Vagina (tissue), 2 donors: Measurements from ENCODE around the gene CCDC190. TPM values are rescaled to one million over a fixed set of nuclear protein-coding genes. Genes with fewer than 3 reads are reported as not detected.

Experiments used
- DNase-seq, 2 donors: peaks; one replicate each; pipeline ENCODE4 v3.0.0-alpha.2; 2017; ENCODE audit errors: extremely low spot score in 2 of 2
- H3K27ac ChIP-seq: fragments of 200-600 bp; sonication (generic); one replicate; pipeline ENCODE4 v1.5.1; 2019
- H3K27me3 ChIP-seq: fragments of 200-600 bp; sonication (generic); one replicate; pipeline ENCODE4 v1.5.1; 2019
- H3K36me3 ChIP-seq, 2 donors: fragments of 200-600 bp; sonication (generic); one replicate each; pipeline ENCODE4 v1.5.1; 2017 to 2019
- H3K4me1 ChIP-seq: fragments of 200-600 bp; sonication (generic); one replicate; pipeline ENCODE4 v1.5.1; 2019
- H3K4me3 ChIP-seq, 2 donors: fragments of 200-600 bp; sonication (generic); 1 replicate in 1 of 2; 2 replicates in 1 of 2; pipeline ENCODE4 v1.5.1; 2016 to 2019
- H3K9me3 ChIP-seq: fragments of 200-600 bp; sonication (generic); one replicate; pipeline ENCODE4 v1.5.1; 2019
- CTCF ChIP-seq, 3 experiments: fragments of 450-650 bp in 2 of 3; fragments of 200-600 bp in 1 of 3; sonication (generic) in 1 of 3; IDR thresholded peaks; one replicate each; pipeline ENCODE4 v1.5.1; 2017 to 2019; ENCODE audit warnings: antibody characterized with exemption in 3 of 3, mild to moderate bottlenecking in 2 of 3, moderate library complexity in 2 of 3
- POLR2A ChIP-seq, 2 donors: fragments of 450-650 bp; IDR thresholded peaks; one replicate each; pipeline ENCODE4 v1.6.1; 2017; ENCODE audit warnings: antibody characterized with exemption in 2 of 2, mild to moderate bottlenecking in 2 of 2, moderate library complexity in 2 of 2
- POLR2AphosphoS5 ChIP-seq, 2 donors: sonication (generic); formaldehyde crosslinking; IDR thresholded peaks; one replicate each; pipeline ENCODE4 v1.9.0; 2017; ENCODE audit warnings: antibody characterized with exemption in 2 of 2, mild to moderate bottlenecking in 2 of 2, low read depth in 1 of 2; ENCODE audit not compliant: insufficient read depth in 1 of 2
- intact Hi-C: fragments of 100-400 bp; cut with DNase I; formaldehyde crosslinking; loops from one replicate; pipeline ENCODE4 v1.15.1; 2023
- total RNA-seq: library from RNA; depleted of rRNA; stranded (reverse); fragments of >200 nt; gene quantifications from one replicate; pipeline ENCODE4 v1.2.3, GENCODE V29; 2016

CCDC190 gene
- total RNA-seq, 1 donor from 2014 or later: not detected

DNA sequence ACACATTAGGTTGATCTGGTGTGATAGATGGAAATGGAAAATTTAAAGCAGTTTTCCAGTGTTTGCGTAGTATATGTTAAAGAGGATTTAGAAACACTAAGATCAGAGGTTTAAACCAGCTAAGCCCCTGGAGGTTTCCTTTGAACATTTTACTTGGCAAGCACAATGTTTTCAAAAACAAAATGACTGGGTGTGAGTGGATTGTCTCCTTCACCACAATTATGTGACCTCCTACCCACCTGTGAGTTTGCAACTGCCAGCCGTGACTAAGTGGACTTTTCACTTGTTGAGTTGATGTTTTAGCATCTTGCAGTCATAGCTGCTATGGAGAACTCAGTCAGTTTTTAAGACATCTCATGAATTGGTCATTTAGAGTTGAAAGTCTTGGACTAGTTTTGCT lies 4.7 kb downstream of the CCDC190 start:
- Histone ChIP-seq H3K36me3 (no peaks in the 10 kb centered on the region), H3K27ac (no peak overlapping the region), H3K27me3 (no peaks in the 10 kb centered on the region), H3K4me1 (no peaks in the 10 kb centered on the region), H3K9me3 (no peaks in the 10 kb centered on the region), H3K4me3 (no peak overlapping the region)
- DNase-seq: no peak
- intact Hi-C loops: loop anchor here (10.0 kb wide), 1 partner anchor 459 kb away; no protein-coding TSS in a partner anchor
- no peak for TF ChIP-seq CTCF (IDR thresholded peaks at IDR 0.05)
- no peak for TF ChIP-seq POLR2AphosphoS5 (IDR thresholded peaks at IDR 0.05; ENCODE audit: insufficient read depth in 1 of 2, low read depth in 1 of 2)

- H3K4me3 ChIP-seq: no peak overlapping the region
- TF ChIP-seq CTCF (IDR thresholded peaks at IDR 0.05): no peak
- no peak for TF ChIP-seq POLR2A (IDR thresholded peaks at IDR 0.05)
- no peak for TF ChIP-seq POLR2AphosphoS5 (IDR thresholded peaks at IDR 0.05; ENCODE audit: insufficient read depth in 1 of 2, low read depth in 1 of 2)
- no peaks in the 10 kb centered on the region for H3K4me1 ChIP-seq
- DNase-seq: no peak
- no peaks in the 10 kb centered on the region for H3K36me3 ChIP-seq
- H3K9me3 ChIP-seq: no peaks in the 10 kb centered on the region
- H3K27ac ChIP-seq: no peak overlapping the region
- intact Hi-C loops: loop anchor here (10.0 kb wide), 1 partner anchor 459 kb away; no protein-coding TSS in a partner anchor
- no peaks in the 10 kb centered on the region for H3K27me3 ChIP-seq
Measured at GRCh38 chr1:162855461-162856150, 5.4 kb downstream of the CCDC190 start.

DNA sequence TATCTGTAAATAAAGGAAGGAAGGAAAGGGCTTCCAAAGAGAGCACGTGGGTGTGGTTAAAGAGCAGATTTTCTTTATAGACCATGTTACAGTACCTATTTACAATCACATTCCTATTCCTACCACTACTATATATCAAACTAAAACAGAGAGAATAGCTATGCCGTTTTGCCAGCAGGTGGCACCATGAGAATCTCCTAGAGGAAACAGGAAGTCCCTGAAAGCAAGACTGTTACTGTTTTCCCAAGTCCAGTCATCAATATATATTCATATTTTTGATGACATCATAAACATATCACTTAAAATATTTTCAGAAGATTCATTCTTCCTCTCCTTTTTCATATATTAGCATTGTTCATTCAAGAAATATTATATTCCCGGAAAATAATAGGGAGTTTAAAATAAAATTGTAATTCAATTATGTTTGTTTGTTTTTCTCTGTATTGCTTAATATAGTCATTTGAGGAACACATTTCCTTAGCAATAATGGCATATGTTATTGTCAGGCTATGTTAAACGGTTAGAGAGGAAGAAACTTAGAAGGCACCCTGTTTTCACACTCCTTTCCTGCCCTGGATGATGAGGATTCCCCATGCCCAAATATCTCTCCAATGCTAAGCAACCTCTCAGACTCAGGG lies 6.6 kb downstream of the CCDC190 start:
- Histone ChIP-seq H3K4me1 (no peaks in the 10 kb centered on the region), H3K9me3 (no peaks in the 10 kb centered on the region), H3K27me3 (no peaks in the 10 kb centered on the region), H3K27ac (no peak overlapping the region), H3K4me3 (no peak overlapping the region), H3K36me3 (no peaks in the 10 kb centered on the region)
- TF ChIP-seq CTCF (IDR thresholded peaks at IDR 0.05): peak; percentile 36 to 55 (median 53)
- TF ChIP-seq POLR2AphosphoS5 (IDR thresholded peaks at IDR 0.05; ENCODE audit: insufficient read depth in 1 of 2, low read depth in 1 of 2): no peak
- intact Hi-C loops: loop anchor here (10.0 kb wide), 1 partner anchor 460 kb away; no protein-coding TSS in a partner anchor
- no peak for DNase-seq

- H3K36me3 ChIP-seq: no peaks in the 10 kb centered on the region
- intact Hi-C loops: loop anchor here (10.0 kb wide), 1 partner anchor 463 kb away; no protein-coding TSS in a partner anchor
- no peak overlapping the region for H3K27ac ChIP-seq
- no peaks in the 10 kb centered on the region for H3K9me3 ChIP-seq
- TF ChIP-seq CTCF (IDR thresholded peaks at IDR 0.05) (no peak), POLR2A (IDR thresholded peaks at IDR 0.05) (no peak)
- H3K4me3 ChIP-seq: no peak overlapping the region
- DNase-seq: no peak
- no peaks in the 10 kb centered on the region for H3K27me3 ChIP-seq
- H3K4me1 ChIP-seq: no peaks in the 10 kb centered on the region
Measured at GRCh38 chr1:162851341-162851740, 9.6 kb downstream of the CCDC190 start.

DNA sequence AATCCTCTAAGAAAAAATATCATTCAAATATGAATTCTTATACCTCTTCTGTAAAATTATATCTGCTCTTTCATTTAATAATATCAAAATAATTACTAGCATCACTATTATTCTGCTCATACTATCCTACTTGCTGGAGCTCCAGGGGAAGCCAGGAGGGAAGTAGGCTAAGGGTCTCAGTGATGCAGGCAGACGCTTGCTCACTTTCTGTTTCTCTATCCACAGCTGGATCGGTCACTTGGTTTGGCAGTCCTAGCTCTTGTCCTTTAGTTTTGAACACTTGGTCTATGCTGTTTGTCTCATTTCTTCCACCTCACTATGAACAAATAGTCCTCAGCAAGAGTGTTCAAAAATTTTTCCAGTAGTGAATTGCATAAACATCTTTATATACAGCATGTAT lies 11.3 kb downstream of the CCDC190 start:
- Histone ChIP-seq H3K4me3 (no peak overlapping the region), H3K27ac (no peak overlapping the region), H3K36me3 (no peaks in the 10 kb centered on the region), H3K9me3 (no peaks in the 10 kb centered on the region), H3K27me3 (no peaks in the 10 kb centered on the region), H3K4me1 (no peaks in the 10 kb centered on the region)
- DNase-seq: no peak
- TF ChIP-seq POLR2AphosphoS5 (IDR thresholded peaks at IDR 0.05; ENCODE audit: insufficient read depth in 1 of 2, low read depth in 1 of 2) (no peak), POLR2A (IDR thresholded peaks at IDR 0.05) (no peak), CTCF (IDR thresholded peaks at IDR 0.05) (no peak)
- intact Hi-C loops: loop anchor here (10.0 kb wide), 1 partner anchor 465 kb away; no protein-coding TSS in a partner anchor
